Measurements from ENCODE around the gene RRP1. TPM values are rescaled to one million over a fixed set of nuclear protein-coding genes. Genes with fewer than 3 reads are reported as not detected.
A peak's percentile ranks its signal among the peaks of the same experiment; 100 is the strongest.

Gene RRP1
- total RNA-seq, 1 experiment from 2014 or later: 76.7 TPM

GRCh38 chr21:43739621-43740435 is 49.5 kb upstream of the RRP1 start:
- WGBS (ENCODE audit: extremely low coverage, insufficient read length, low lambda C conversion rate): no CpG with 5 or more reads among the region's 25 CpGs
- peaks cover 4% of the 10 kb centered on the region for H4K20me1 ChIP-seq (ENCODE audit: control insufficient read depth, insufficient read depth, insufficient read length)
- peak; percentile 69 for DNase-seq

More at GRCh38 chr21:43739621-43740435, 49.5 kb upstream of the RRP1 start:
- H3K9me3 ChIP-seq (ENCODE audit: control insufficient read depth, low read depth, low read length): no peaks in the 10 kb centered on the region
- H4K5ac ChIP-seq (ENCODE audit: insufficient read length, low read depth, low read length): no peak overlapping the region
- no peak overlapping the region for H4K8ac ChIP-seq (replicated peaks; ENCODE audit: insufficient read length, low read depth, low read length)
- no peak overlapping the region for H2BK120ac ChIP-seq (ENCODE audit: low read depth, low read length, poor library complexity, severe bottlenecking)
- no peaks in the 10 kb centered on the region for H3K4me1 ChIP-seq (ENCODE audit: insufficient read depth, low read length)
- Mint-ChIP-seq H3K36me3 (ENCODE audit: insufficient read depth in 1 of 3, low read depth in 3 of 3) (peaks cover 4 to 23% (median 14%) of the 10 kb centered on the region in 3 experiments; a peak in 6 of 7 replicates), H3K4me3 (peak overlapping the region in 1 of 2 experiments; percentile 67; a peak in 1 of 5 replicates), H3K9me3 (no peaks in the 10 kb centered on the region), H3K27me3 (ENCODE audit: low read depth) (no peaks in the 10 kb centered on the region), H3K27ac (peak overlapping the region; percentile 62 to 97 (median 97); a peak in 5 of 7 replicates), H3K4me1 (peaks cover 14 to 17% of the 10 kb centered on the region in 2 experiments)
- H3K9ac ChIP-seq (ENCODE audit: extremely low read depth, insufficient read length, low read length): no peak overlapping the region
- no peak overlapping the region for H3K4ac ChIP-seq (ENCODE audit: low read depth, low read length)
- no peak overlapping the region for H4K91ac ChIP-seq (ENCODE audit: insufficient read length, low read depth, low read length)
- H2AK5ac ChIP-seq (ENCODE audit: insufficient read length, low read length): no peak overlapping the region
- no peak overlapping the region for H2BK5ac ChIP-seq (ENCODE audit: insufficient read length, low read length)
- H3K79me1 ChIP-seq (ENCODE audit: insufficient read depth, low read depth, low read length, poor library complexity, severe bottlenecking): no peaks in the 10 kb centered on the region
- no peak overlapping the region for H3K4me2 ChIP-seq (ENCODE audit: insufficient read depth, insufficient read length, low read length)
- H3K18ac ChIP-seq (ENCODE audit: insufficient read length, low read depth, low read length): no peak overlapping the region
- H3K23me2 ChIP-seq (ENCODE audit: insufficient read length, low read depth, low read length, poor library complexity, severe bottlenecking): no peaks in the 10 kb centered on the region
- H3K79me2 ChIP-seq (ENCODE audit: insufficient read depth, low read length): no peaks in the 10 kb centered on the region
- H2BK20ac ChIP-seq (ENCODE audit: low read depth, low read length, poor library complexity, severe bottlenecking): no peak overlapping the region
- H2AFZ ChIP-seq (ENCODE audit: low read length): no peak overlapping the region
- H3K56ac ChIP-seq (ENCODE audit: insufficient read length, low read depth, low read length): no peak overlapping the region
- no peak for TF ChIP-seq CTCF (conservative IDR thresholded peaks at IDR 0.05)
- H2BK15ac ChIP-seq (ENCODE audit: low read depth, low read length): no peak overlapping the region
- H3K27ac ChIP-seq (ENCODE audit: insufficient read length, low read depth, low read length): no peak overlapping the region
- H3K27me3 ChIP-seq (ENCODE audit: insufficient read depth, low read length): no peaks in the 10 kb centered on the region
- no peak overlapping the region for H3T11ph ChIP-seq (ENCODE audit: low read length)
- H3K23ac ChIP-seq (ENCODE audit: insufficient read length, low read depth, low read length): no peak overlapping the region
- no peak overlapping the region for H2BK12ac ChIP-seq (ENCODE audit: insufficient read length, low read depth, low read length)
- H3K14ac ChIP-seq (ENCODE audit: insufficient read depth, low read length): no peak overlapping the region

Data from H9 (cell line).